Measurements from ENCODE around the gene LDLRAD4.
A peak's percentile ranks its signal among the peaks of the same experiment; 100 is the strongest.

The LDLRAD4 gene

GRCh38 chr18:13371689-13372418 lies 153.3 kb downstream of the LDLRAD4 start:
- no peak for DNase-seq (ENCODE audit: low read depth)

GRCh38 chr18:13372531-13372951 lies 154.0 kb downstream of the LDLRAD4 start:
- no peak for DNase-seq (ENCODE audit: low read depth)

DNA sequence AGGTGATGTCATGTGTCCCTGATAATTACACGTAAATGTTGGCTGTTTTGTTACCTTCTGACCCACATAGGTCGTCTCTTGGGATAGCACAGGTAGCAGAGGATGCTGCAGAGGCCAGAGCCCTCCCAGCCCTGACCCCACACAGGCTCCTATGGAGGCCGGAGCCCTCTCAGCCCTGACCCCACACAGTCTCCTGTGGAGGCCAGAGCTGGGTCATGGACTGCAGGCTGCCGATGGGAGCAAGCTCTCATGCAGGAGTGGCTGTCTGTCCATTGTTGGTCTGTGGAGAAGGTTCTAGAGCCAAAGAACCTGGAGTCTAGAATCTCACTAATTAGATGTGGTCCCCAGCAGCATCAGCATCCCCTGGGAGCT lies 155.5 kb downstream of the LDLRAD4 start:
- no peak for DNase-seq (ENCODE audit: low read depth)

- DNase-seq (ENCODE audit: low read depth): no peak
These were observed 156.1 kb downstream of the LDLRAD4 start for GRCh38 chr18:13374468-13375301.

DNA sequence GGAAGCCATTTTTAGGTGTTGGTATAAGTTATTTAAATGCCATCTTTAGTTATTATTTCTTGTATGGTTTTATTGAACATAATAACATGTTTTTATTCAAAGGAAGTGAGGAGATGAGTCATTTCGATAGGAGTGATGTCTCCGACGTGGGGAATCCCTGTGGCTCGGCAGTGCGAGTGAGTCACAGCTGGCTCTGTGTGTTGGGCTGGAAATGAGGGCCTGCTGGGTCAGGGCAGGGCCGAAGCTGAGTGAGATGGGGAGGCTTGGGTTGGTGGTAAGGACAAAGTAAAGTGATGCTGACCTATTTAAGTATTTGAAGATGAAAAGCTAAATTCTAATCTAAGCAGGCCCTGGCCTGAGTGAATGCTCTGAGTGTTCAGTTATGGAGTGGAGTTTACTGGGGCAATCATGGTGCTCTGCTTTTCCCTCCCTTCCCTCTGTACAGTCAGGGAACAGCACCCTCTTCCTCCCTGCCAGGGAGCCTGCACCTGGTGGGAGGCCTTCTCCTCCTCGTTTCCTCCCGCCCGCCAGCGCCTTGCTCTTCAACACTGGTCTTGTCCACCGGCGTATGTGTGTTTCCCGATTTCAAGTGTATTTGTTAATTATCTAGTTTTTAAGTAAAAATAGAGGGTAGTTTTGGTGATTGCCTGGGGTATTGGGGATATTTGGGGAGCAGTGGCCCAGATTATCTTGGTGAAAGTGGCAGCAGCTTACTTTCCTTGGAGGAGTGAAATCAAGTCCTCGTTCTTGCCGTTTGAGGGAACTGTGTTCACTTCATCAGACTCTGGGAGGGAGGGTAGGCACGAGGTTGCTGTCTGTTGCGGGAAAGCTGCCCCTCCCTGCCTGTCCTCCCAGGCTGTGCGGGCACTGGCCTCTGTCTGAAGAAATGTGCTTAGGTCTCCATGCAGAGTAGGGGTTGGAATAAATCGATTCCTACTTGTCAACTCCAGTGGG lies 157.0 kb downstream of the LDLRAD4 start:
- DNase-seq (ENCODE audit: low read depth): peak; percentile 75

DNA sequence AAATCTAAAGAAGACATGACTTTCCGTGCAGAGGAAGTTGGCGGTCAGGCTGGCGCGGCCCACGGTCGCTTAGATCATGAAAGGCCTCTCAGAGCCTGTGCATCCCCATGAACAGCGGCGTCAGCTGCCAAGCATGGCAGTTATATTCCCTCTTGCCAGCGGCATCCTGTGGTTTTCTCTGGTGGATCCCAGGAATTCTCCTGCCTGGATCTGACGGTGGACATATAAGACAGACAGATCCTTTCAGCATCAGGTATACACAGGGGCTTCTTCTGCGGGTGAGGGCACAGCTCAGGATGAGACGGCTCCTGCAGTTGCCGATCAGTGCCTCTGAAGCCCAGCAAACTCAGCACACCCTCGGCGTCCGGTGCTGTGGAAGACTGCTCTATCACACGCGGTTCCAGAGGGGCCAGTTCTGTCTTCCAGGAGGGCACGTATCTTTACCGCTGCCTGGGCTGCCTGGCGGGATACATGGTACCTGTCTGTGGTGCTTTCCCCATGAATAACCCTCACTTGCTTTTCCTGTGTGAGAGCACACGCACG lies 157.8 kb downstream of the LDLRAD4 start:
- peak; percentile 47 for DNase-seq (ENCODE audit: low read depth)

DNA sequence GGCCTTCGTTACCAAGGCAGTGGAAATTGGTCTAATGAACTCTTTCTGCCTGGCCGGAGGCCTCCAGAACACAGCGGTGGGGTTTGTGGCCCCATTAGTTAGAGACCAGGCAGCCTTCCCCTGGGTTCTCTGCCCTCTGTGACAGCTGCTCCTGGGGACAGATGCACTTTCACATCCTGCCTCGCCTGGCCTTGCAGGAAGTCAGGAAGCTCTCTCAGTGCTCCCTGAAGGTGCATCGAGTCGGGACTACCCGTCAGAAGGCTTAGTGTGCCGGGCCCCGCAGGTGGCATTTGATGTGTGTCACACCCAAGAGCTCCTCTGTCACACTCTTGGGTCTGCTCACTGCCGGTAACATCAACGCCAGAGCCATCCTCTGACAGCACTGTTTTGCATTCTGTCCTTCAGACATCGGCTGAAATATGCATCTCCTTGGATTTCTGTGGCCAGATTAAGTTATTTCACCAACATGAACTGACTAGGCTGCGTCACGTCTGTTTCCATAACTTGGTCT lies 158.3 kb downstream of the LDLRAD4 start:
- DNase-seq (ENCODE audit: low read depth): peak; percentile 75

GRCh38 chr18:13377496-13377895 lies 158.9 kb downstream of the LDLRAD4 start:
- DNase-seq (ENCODE audit: low read depth): no peak

GRCh38 chr18:13378150-13378549 lies 159.6 kb downstream of the LDLRAD4 start:
- DNase-seq (ENCODE audit: low read depth): no peak

- DNase-seq (ENCODE audit: low read depth): no peak
These were observed 160.7 kb downstream of the LDLRAD4 start for GRCh38 chr18:13379062-13379865.

GRCh38 chr18:13379930-13380690 lies 161.6 kb downstream of the LDLRAD4 start:
- no peak for DNase-seq (ENCODE audit: low read depth)

- no peak for DNase-seq (ENCODE audit: low read depth)
These were observed 162.1 kb downstream of the LDLRAD4 start for GRCh38 chr18:13380691-13381070.

DNA sequence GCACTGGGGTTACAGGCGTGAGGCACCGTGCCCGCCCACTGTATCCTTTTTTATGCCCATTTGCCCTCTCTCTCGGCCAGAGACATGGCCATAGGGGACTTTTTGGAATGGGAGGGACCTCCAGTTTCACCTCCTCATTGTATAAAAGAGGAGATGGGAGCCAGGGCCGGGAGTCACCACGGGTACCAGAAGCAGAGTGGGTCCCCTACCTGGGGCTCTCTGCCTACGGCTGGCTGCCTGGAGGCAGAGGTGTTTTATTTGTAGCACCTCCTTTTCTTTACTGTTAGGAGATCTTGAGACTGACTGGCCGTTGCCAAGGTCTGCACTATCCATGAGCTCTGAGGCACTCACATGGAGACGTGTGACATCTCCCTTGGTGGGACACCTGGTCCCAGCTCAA lies 162.8 kb downstream of the LDLRAD4 start:
- DNase-seq (ENCODE audit: low read depth): no peak

DNA sequence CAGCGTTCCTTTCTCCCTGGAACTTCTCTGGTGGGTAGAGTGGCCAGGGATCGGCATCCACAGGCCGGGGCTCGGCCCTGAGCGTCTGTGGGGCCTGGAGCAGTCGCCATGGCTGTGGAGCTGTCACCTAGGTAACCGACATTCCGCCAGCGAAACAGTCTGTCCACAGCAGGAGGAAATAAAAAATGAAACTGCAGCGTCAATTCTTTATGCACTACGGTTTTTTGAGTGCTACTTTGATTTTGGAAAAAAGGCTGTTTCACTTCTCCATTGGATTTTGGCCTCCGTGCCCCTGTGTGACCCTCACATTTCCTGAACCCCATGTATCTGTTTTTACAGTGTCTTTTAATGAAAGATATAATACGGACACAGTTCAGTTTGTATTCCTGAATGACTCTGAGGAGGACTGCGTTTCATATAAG lies 163.4 kb downstream of the LDLRAD4 start:
- DNase-seq (ENCODE audit: low read depth): peak; percentile 38

DNA sequence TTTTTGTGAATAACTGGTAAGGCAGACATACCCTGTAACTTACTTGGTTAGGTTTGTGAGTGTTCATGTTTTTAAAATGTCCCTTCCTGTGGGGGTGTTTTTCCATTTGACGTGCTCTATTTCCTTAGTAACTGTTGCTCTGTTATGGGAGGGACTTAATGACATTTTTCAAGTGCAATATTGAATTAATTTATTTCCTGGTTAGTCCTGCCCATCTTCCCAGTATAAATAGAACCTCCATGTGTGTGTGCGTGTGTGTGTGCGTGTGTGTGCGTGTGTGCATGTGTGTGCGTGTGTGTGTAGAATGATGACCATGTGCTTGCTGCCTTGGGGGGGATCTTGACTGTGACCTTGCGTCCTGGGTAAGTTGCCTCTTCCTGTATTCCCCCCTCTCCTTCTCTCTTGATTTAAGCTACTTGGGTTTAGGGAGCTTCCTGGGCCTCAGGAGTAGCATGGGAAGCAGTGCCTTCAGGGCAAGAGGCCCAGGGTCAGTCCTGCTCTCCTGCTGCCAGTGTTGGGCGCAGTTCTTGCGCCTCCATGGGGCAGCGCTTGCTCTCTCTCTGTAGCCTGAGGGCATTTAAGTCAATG lies 163.9 kb downstream of the LDLRAD4 start:
- DNase-seq (ENCODE audit: low read depth): peak; percentile 43

GRCh38 chr18:13382954-13383827 lies 164.6 kb downstream of the LDLRAD4 start:
- no peak for DNase-seq (ENCODE audit: low read depth)

- DNase-seq (ENCODE audit: low read depth): no peak
These were observed 168.6 kb downstream of the LDLRAD4 start for GRCh38 chr18:13386891-13387801.

Data from T follicular helper cell (primary cell).